PC-3 (cell line): ENCODE data around the gene FBN2.

Experiments used
- EZH2 ChIP-seq: fragments of 300-600 bp; sonication (generic); IDR thresholded peaks from one replicate; pipeline ENCODE4 v1.6.1; 2017; ENCODE audit warnings: antibody characterized with exemption, mild to moderate bottlenecking, low read length; ENCODE audit not compliant: unreplicated experiment
- EZH2phosphoT487 ChIP-seq: fragments of 300-600 bp; sonication (generic); IDR thresholded peaks from 2 replicates; pipeline ENCODE4 v1.6.1; 2018; ENCODE audit warnings: mild to moderate bottlenecking, antibody characterized with exemption, low read length, borderline replicate concordance
- TF ChIP-seq, protein P1 (sequence below): fragments of 300-600 bp; sonication (generic); conservative IDR thresholded peaks from 2 replicates; pipeline ENCODE4 v1.5.1; 2017; ENCODE audit warnings: antibody characterized with exemption, low read depth, mild to moderate bottlenecking, low read length

DNA sequence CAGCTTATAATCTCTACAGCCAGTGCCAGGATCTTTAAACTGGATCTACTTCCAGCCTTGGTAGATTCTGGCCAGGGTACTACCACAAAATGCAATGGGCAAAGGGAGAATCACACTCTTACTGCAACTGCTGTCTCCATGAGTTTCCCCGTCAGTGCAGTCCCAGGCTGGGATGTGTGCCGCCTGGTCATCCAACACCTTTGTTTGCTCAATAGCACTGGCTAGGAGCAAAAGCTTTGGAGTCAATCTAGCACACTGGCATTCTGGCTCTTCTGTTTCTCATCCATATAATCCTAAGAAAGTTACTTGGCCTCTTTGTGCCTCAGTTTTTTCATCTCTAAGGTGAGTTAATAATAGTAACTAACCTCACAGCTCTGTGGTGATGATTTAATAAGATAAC is 96.9 kb downstream of the FBN2 start:
- TF ChIP-seq, protein P1, sequence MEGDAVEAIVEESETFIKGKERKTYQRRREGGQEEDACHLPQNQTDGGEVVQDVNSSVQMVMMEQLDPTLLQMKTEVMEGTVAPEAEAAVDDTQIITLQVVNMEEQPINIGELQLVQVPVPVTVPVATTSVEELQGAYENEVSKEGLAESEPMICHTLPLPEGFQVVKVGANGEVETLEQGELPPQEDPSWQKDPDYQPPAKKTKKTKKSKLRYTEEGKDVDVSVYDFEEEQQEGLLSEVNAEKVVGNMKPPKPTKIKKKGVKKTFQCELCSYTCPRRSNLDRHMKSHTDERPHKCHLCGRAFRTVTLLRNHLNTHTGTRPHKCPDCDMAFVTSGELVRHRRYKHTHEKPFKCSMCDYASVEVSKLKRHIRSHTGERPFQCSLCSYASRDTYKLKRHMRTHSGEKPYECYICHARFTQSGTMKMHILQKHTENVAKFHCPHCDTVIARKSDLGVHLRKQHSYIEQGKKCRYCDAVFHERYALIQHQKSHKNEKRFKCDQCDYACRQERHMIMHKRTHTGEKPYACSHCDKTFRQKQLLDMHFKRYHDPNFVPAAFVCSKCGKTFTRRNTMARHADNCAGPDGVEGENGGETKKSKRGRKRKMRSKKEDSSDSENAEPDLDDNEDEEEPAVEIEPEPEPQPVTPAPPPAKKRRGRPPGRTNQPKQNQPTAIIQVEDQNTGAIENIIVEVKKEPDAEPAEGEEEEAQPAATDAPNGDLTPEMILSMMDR, result no peak
- TF ChIP-seq EZH2phosphoT487 (no peak), EZH2 (no peak)
